Endothelial cell of umbilical vein (primary cell): ENCODE measurements around the gene NEDD4L. TPM values are rescaled to one million over a fixed set of nuclear protein-coding genes. Genes with fewer than 3 reads are reported as not detected.

Source experiments
- BruUV-seq: library from RNA; stranded (reverse); fragments of 400-500 nt; replicated peaks from 2 replicates; lab custom pipeline; 2021; lab: Mats Ljungman, UMichigan
- CTCF ChIA-PET: fragments of 300-600, 350-600 bp; sonication (Branson Sonifier 250); formaldehyde crosslinking; loops from one replicate; lab custom pipeline; 2021; ENCODE audit warnings: antibody characterized with exemption, inconsistent platforms; lab: Charles Lee
- POLR2A ChIA-PET: fragments of 300-600, 350-600 bp; sonication (Branson Sonifier 250); formaldehyde crosslinking; loops from one replicate; lab custom pipeline; 2021; ENCODE audit warnings: antibody characterized with exemption, inconsistent platforms; lab: Charles Lee
- DNase-seq: peaks from one replicate; pipeline ENCODE4 v3.0.0-alpha.2; 2011; ENCODE audit warnings: low read depth, low spot score
- FAIRE-seq: peaks from 2 replicates; lab custom pipeline; 2011; peaks lifted over from hg19 to GRCh38; lab: Jason Lieb, UNC
- H2AFZ ChIP-seq: 2 replicates; pipeline ENCODE4 v1.6.0; 2012; ENCODE audit warnings: low read depth, low read length, control low read depth, inconsistent platforms
- H3K27ac ChIP-seq: 2 replicates; pipeline ENCODE4 v1.5.1; 2011; ENCODE audit warnings: low read depth, mild to moderate bottlenecking, control low read depth, low read length, moderate library complexity; ENCODE audit not compliant: insufficient read depth
- H3K27me3 ChIP-seq, 2 experiments: 2 replicates each; pipeline versions ENCODE4 v1.6.0 to v1.6.1; 2011; ENCODE audit warnings: low read length in 2 of 2, mixed read lengths in 1 of 2; ENCODE audit not compliant: control insufficient read depth in 2 of 2, insufficient read depth in 2 of 2
- H3K36me3 ChIP-seq, 2 experiments: 2 replicates in 1 of 2; 3 replicates in 1 of 2; pipeline ENCODE4 v1.5.1; 2011; ENCODE audit warnings: low read length in 2 of 2, mild to moderate bottlenecking in 1 of 2, moderate library complexity in 1 of 2; ENCODE audit not compliant: control insufficient read depth in 2 of 2, insufficient read depth in 2 of 2; ENCODE audit errors: extremely low read depth in 1 of 2
- H3K4me1 ChIP-seq: 3 replicates; pipeline ENCODE4 v1.5.1; 2011; ENCODE audit warnings: mild to moderate bottlenecking, low read length; ENCODE audit not compliant: control insufficient read depth, insufficient read depth; ENCODE audit errors: extremely low read depth
- H3K4me2 ChIP-seq: 2 replicates; pipeline ENCODE4 v1.6.1; 2011; ENCODE audit warnings: low read length, control low read depth, mixed read lengths; ENCODE audit not compliant: insufficient read depth
- H3K4me3 ChIP-seq, 3 experiments: fragments of 200-600 bp in 1 of 3; sonication (generic), shearing (Covaris generic) in 1 of 3; replicated peaks in 1 of 3; 2 replicates each; pipeline ENCODE4 v1.5.1; 2011 to 2016; ENCODE audit warnings: control low read depth in 3 of 3, low read length in 3 of 3, mild to moderate bottlenecking in 2 of 3, inconsistent platforms in 1 of 3, low read depth in 1 of 3, moderate library complexity in 1 of 3; ENCODE audit not compliant: insufficient read depth in 1 of 3
- H3K79me2 ChIP-seq: 2 replicates; pipeline ENCODE4 v1.6.0; 2012; ENCODE audit warnings: low read length, inconsistent platforms; ENCODE audit not compliant: control insufficient read depth, insufficient read depth
- H3K9ac ChIP-seq: replicated peaks from 2 replicates; pipeline ENCODE3; 2011; ENCODE audit warnings: low read length, control low read depth; ENCODE audit not compliant: insufficient read depth; ENCODE audit errors: extremely low read depth
- H3K9me1 ChIP-seq: replicated peaks from 3 replicates; pipeline ENCODE4 v1.6.0; 2011; ENCODE audit warnings: mild to moderate bottlenecking, low read length; ENCODE audit not compliant: control insufficient read depth, insufficient read depth; ENCODE audit errors: extremely low read depth
- H3K9me3 ChIP-seq: replicated peaks from 2 replicates; pipeline ENCODE4 v1.5.1; 2012; ENCODE audit warnings: low read length, inconsistent platforms; ENCODE audit not compliant: control insufficient read depth, insufficient read depth
- H4K20me1 ChIP-seq: replicated peaks from 2 replicates; pipeline ENCODE3; 2011; ENCODE audit warnings: mild to moderate bottlenecking, low read length; ENCODE audit not compliant: control insufficient read depth, insufficient read depth; ENCODE audit errors: extremely low read depth
- EZH2 ChIP-seq: IDR thresholded peaks from 2 replicates; pipeline ENCODE4 v1.6.1; 2012; ENCODE audit warnings: borderline replicate concordance, low read depth, mild to moderate bottlenecking, moderate library complexity, low read length, inconsistent platforms; ENCODE audit not compliant: severe bottlenecking
- FOS ChIP-seq: IDR thresholded peaks from 2 replicates; pipeline ENCODE4 v1.6.1; 2011; ENCODE audit warnings: mild to moderate bottlenecking, low read length, moderate library complexity, borderline replicate concordance; ENCODE audit not compliant: insufficient read depth
- GATA2 ChIP-seq: IDR thresholded peaks from 2 replicates; pipeline ENCODE4 v1.7.0; 2011; ENCODE audit warnings: low read depth, mild to moderate bottlenecking, moderate library complexity, mixed read lengths, low read length; ENCODE audit not compliant: insufficient read length, insufficient read depth
- JUN ChIP-seq: IDR thresholded peaks from 2 replicates; pipeline ENCODE4 v1.6.1; 2011; ENCODE audit warnings: borderline replicate concordance, low read depth; ENCODE audit not compliant: insufficient read length, insufficient read depth
- MYC ChIP-seq: IDR thresholded peaks from one replicate; pipeline ENCODE4 v1.6.1; 2011; ENCODE audit warnings: mild to moderate bottlenecking, low read depth, low read length
- POLR2A ChIP-seq: IDR thresholded peaks from 2 replicates; pipeline ENCODE4 v1.6.1; 2012; ENCODE audit warnings: low read depth, mild to moderate bottlenecking, control low read depth, low read length
- POLR2AphosphoS5 ChIP-seq: IDR thresholded peaks from 2 replicates; pipeline ENCODE4 v1.6.1; 2012; ENCODE audit warnings: low read depth, mild to moderate bottlenecking, control low read depth, low read length, moderate library complexity; ENCODE audit not compliant: insufficient read depth
- dilution Hi-C: fragments of 300-500 bp; cut with MboI; formaldehyde crosslinking; loops from one replicate; pipeline ENCODE4 v1.15.0; 2019; ENCODE audit warnings: low sequenced_read_pairs; ENCODE audit not compliant: extremely low pct_ligation_motif_present
- intact Hi-C: fragments of 100-400 bp; cut with micrococcal nuclease; formaldehyde crosslinking; loops from one replicate; pipeline ENCODE4 v1.10.0; 2022
- polyA plus RNA-seq, 4 experiments: library from polyadenylated mRNA; depleted of rRNA in 3 of 4; stranded (reverse) in 3 of 4; unstranded in 1 of 4; fragments of >200 nt; gene quantifications; 2 replicates each; pipeline versions ENCODE4 v1.2.1 to v1.2.3, GENCODE V29; 2011 to 2012; ENCODE audit warnings: missing spikeins in 1 of 4
- total RNA-seq: library from RNA; stranded (reverse); gene quantifications from 2 replicates; pipeline ENCODE4 v1.2.3, GENCODE V29; 2021
- TF ChIP-seq, protein P1 (sequence below): IDR thresholded peaks from 2 replicates; pipeline ENCODE4 v1.6.1; 2011; ENCODE audit not compliant: insufficient read depth, insufficient read length
- TF ChIP-seq, protein P2 (sequence below), 2 donors: IDR thresholded peaks; 1 replicate in 1 of 2; 2 replicates in 1 of 2; pipeline ENCODE4 v1.5.1; 2011; ENCODE audit warnings: low read length in 2 of 2, mild to moderate bottlenecking in 2 of 2, moderate library complexity in 2 of 2, control low read depth in 1 of 2, inconsistent platforms in 1 of 2, low read depth in 1 of 2; ENCODE audit not compliant: insufficient read depth in 1 of 2; ENCODE audit errors: extremely low read depth in 1 of 2

Gene NEDD4L
- total and polyA plus RNA-seq, 2 donors (not counting 3 experiments of a cell fraction or from before 2014, with no cell fraction given), result 20.5 to 78.9 TPM

DNA sequence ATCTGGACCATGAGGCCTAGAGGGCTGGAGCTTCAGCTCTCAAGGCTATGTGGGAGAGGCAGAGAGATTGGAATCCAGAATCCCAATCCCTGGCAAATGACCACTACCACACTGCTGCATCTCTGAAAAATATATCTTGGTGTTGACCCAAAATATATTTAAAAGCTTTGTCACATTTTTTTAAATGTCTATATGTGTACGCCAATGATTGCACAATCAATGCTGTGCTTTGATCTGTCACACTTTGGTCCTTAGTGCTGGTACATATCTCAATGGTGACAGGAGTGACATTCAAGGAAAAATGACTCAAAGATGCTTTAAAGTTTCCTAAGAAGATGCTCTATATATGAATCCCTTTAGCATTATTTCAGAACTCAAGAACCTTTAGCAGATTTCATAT is 31.7 kb upstream of the NEDD4L start:
- no peaks in the 10 kb centered on the region for H3K9me1 ChIP-seq
- H4K20me1 ChIP-seq, result no peaks in the 10 kb centered on the region
- no peak for TF ChIP-seq JUN
- no peak for TF ChIP-seq GATA2
- no peak for TF ChIP-seq POLR2AphosphoS5
- TF ChIP-seq, protein P1, sequence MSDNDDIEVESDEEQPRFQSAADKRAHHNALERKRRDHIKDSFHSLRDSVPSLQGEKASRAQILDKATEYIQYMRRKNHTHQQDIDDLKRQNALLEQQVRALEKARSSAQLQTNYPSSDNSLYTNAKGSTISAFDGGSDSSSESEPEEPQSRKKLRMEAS, result no peak
- TF ChIP-seq EZH2, result no peak
- TF ChIP-seq FOS, result no peak
- TF ChIP-seq POLR2A, result no peak
- TF ChIP-seq MYC, result no peak
- TF ChIP-seq, protein P2, sequence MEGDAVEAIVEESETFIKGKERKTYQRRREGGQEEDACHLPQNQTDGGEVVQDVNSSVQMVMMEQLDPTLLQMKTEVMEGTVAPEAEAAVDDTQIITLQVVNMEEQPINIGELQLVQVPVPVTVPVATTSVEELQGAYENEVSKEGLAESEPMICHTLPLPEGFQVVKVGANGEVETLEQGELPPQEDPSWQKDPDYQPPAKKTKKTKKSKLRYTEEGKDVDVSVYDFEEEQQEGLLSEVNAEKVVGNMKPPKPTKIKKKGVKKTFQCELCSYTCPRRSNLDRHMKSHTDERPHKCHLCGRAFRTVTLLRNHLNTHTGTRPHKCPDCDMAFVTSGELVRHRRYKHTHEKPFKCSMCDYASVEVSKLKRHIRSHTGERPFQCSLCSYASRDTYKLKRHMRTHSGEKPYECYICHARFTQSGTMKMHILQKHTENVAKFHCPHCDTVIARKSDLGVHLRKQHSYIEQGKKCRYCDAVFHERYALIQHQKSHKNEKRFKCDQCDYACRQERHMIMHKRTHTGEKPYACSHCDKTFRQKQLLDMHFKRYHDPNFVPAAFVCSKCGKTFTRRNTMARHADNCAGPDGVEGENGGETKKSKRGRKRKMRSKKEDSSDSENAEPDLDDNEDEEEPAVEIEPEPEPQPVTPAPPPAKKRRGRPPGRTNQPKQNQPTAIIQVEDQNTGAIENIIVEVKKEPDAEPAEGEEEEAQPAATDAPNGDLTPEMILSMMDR (IDR thresholded peaks at IDR 0.05; ENCODE audit: extremely low read depth in 1 of 2, insufficient read depth in 1 of 2, low read depth in 1 of 2, low read length in 2 of 2), result no peak
- ChIA-PET POLR2A (no interaction called here), CTCF (interaction anchor here (0.8 to 1.9 kb wide), 4 partner anchors 10 to 131 kb away, joined by 3 to 4 read pairs (median 4); no protein-coding TSS in a partner anchor)
- intact Hi-C loops, result no loop called here
- H3K27me3 ChIP-seq, result peaks cover 0 to 2% of the 10 kb centered on the region in 2 experiments
- no peaks in the 10 kb centered on the region for H3K79me2 ChIP-seq
- no peaks in the 10 kb centered on the region for H3K36me3 ChIP-seq
- H2AFZ ChIP-seq, result no peak overlapping the region
- dilution Hi-C loops, result no loop called here
- H3K9me3 ChIP-seq, result no peaks in the 10 kb centered on the region
- FAIRE-seq (no peak), DNase-seq (no peak)
- no TSS peak for BruUV-seq
- H3K4me1 ChIP-seq, result no peaks in the 10 kb centered on the region
- no peak overlapping the region for H3K27ac ChIP-seq
- H3K9ac ChIP-seq, result no peak overlapping the region
- no peak overlapping the region for H3K4me3 ChIP-seq
- no peak overlapping the region for H3K4me2 ChIP-seq
